ENCODE results near the gene SMG1.
"Not testable (repeated sequence)": the region's sequence is repeated elsewhere in the genome, so short reads cannot be mapped to it uniquely, and the experiment has no call there.

Gene SMG1

GRCh38 chr16:18759598-18760520 is 166.3 kb downstream of the SMG1 start:
- DNase-seq (ENCODE audit: low read depth), result not testable (repeated sequence)

GRCh38 chr16:18757960-18758660 is 168.1 kb downstream of the SMG1 start:
- not testable (repeated sequence) for DNase-seq (ENCODE audit: low read depth)

- not testable (repeated sequence) for DNase-seq (ENCODE audit: low read depth)
Measured at GRCh38 chr16:18756639-18757038, 169.6 kb downstream of the SMG1 start.
